ENCODE data around the gene RAB1B. TPM values are rescaled to one million over a fixed set of nuclear protein-coding genes. Genes with fewer than 3 reads are reported as not detected.

Gene RAB1B
- total and polyA plus RNA-seq, 4 donors, result 40.4 to 83.0 (median 51.3) TPM

GRCh38 chr11:66314561-66315497 is 46.4 kb downstream of the RAB1B start:
- WGBS, result 90% methylated on average over 17 of the region's 17 CpGs
- Histone ChIP-seq H3K9ac (ENCODE audit: low read depth in 1 of 2, low read length in 2 of 2) (no peak overlapping the region), H3K27ac (ENCODE audit: low read depth in 1 of 2, low read length in 2 of 2) (no peak overlapping the region), H3K36me3 (ENCODE audit: control insufficient read depth in 4 of 4, insufficient read depth in 3 of 4, low read depth in 1 of 4, low read length in 3 of 4) (no peaks in the 10 kb centered on the region), H3K4me1 (ENCODE audit: control insufficient read depth in 4 of 4, insufficient read depth in 4 of 4, low read length in 3 of 4) (peaks cover 7 to 24% (median 13%) of the 10 kb centered on the region in 4 donors), H3K4me3 (ENCODE audit: low read depth in 1 of 3, low read length in 3 of 3) (no peak overlapping the region), H3K27me3 (ENCODE audit: control insufficient read depth in 4 of 4, insufficient read depth in 4 of 4, low read length in 3 of 4) (no peaks in the 10 kb centered on the region), H3K9me3 (ENCODE audit: control insufficient read depth in 4 of 4, low read length in 3 of 4) (no peaks in the 10 kb centered on the region)
- no peak for DNase-seq (ENCODE audit: low spot score)
- no peak for TF ChIP-seq REST (IDR thresholded peaks at IDR 0.05)
- no peak for TF ChIP-seq EGR1 (IDR thresholded peaks at IDR 0.05; ENCODE audit: low read depth in 2 of 2)
- TF ChIP-seq SP1 (IDR thresholded peaks at IDR 0.05), result no peak
- TF ChIP-seq GABPA (IDR thresholded peaks at IDR 0.05 in 1 of 2, conservative IDR thresholded peaks at IDR 0.05 in 1 of 2), result no peak
- no peak for TF ChIP-seq FOXA2 (IDR thresholded peaks at IDR 0.05)
- no peak for TF ChIP-seq RAD21 (IDR thresholded peaks at IDR 0.05)
- no peak for TF ChIP-seq ZBTB33 (IDR thresholded peaks at IDR 0.05)
- TF ChIP-seq MAX (IDR thresholded peaks at IDR 0.05), result no peak
- TF ChIP-seq NR2F2 (IDR thresholded peaks at IDR 0.05), result no peak
- no peak for TF ChIP-seq JUND (IDR thresholded peaks at IDR 0.05)
- TF ChIP-seq RXRA (IDR thresholded peaks at IDR 0.05), result no peak
- TF ChIP-seq HNF4G (IDR thresholded peaks at IDR 0.05), result no peak
- TF ChIP-seq CTCF (IDR thresholded peaks at IDR 0.05; ENCODE audit: low read depth, low read length, missing input control), result no peak
- TF ChIP-seq TAF1 (conservative IDR thresholded peaks at IDR 0.05), result no peak

- Histone ChIP-seq H3K4me1 (ENCODE audit: control insufficient read depth in 4 of 4, insufficient read depth in 4 of 4, low read length in 3 of 4) (peaks cover 7 to 24% (median 13%) of the 10 kb centered on the region in 4 donors), H3K27me3 (ENCODE audit: control insufficient read depth in 4 of 4, insufficient read depth in 4 of 4, low read length in 3 of 4) (no peaks in the 10 kb centered on the region), H3K9ac (ENCODE audit: low read depth in 1 of 2, low read length in 2 of 2) (no peak overlapping the region), H3K9me3 (ENCODE audit: control insufficient read depth in 4 of 4, low read length in 3 of 4) (no peaks in the 10 kb centered on the region), H3K36me3 (ENCODE audit: control insufficient read depth in 4 of 4, insufficient read depth in 3 of 4, low read depth in 1 of 4, low read length in 3 of 4) (no peaks in the 10 kb centered on the region), H3K4me3 (ENCODE audit: low read depth in 1 of 3, low read length in 3 of 3) (no peak overlapping the region), H3K27ac (ENCODE audit: low read depth in 1 of 2, low read length in 2 of 2) (no peak overlapping the region)
- DNase-seq (ENCODE audit: low spot score), result no peak
- 94% methylated on average over 14 of the region's 14 CpGs for WGBS
- TF ChIP-seq GABPA (IDR thresholded peaks at IDR 0.05 in 1 of 2, conservative IDR thresholded peaks at IDR 0.05 in 1 of 2), result no peak
- no peak for TF ChIP-seq REST (IDR thresholded peaks at IDR 0.05)
- no peak for TF ChIP-seq SP1 (IDR thresholded peaks at IDR 0.05)
- no peak for TF ChIP-seq JUND (IDR thresholded peaks at IDR 0.05)
- no peak for TF ChIP-seq HNF4G (IDR thresholded peaks at IDR 0.05)
- no peak for TF ChIP-seq MAX (IDR thresholded peaks at IDR 0.05)
- no peak for TF ChIP-seq ZBTB33 (IDR thresholded peaks at IDR 0.05)
- no peak for TF ChIP-seq FOXA2 (IDR thresholded peaks at IDR 0.05)
- no peak for TF ChIP-seq YY1 (IDR thresholded peaks at IDR 0.05)
- no peak for TF ChIP-seq TAF1 (conservative IDR thresholded peaks at IDR 0.05)
- no peak for TF ChIP-seq HNF4A (conservative IDR thresholded peaks at IDR 0.05)
These were observed 47.1 kb downstream of the RAB1B start for GRCh38 chr11:66315498-66315885.
